Calu3 (cell line): Measurements from ENCODE around the gene NECTIN1. TPM values are rescaled to one million over a fixed set of nuclear protein-coding genes. Genes with fewer than 3 reads are reported as not detected.

Experiments
- BruUV-seq: library from RNA; stranded (reverse); fragments of 400-500 nt; replicated peaks from 2 replicates; lab custom pipeline; 2021; lab: Mats Ljungman, UMichigan
- CTCF ChIA-PET: fragments of 300-600 bp; sonication (Branson Sonifier 250); formaldehyde crosslinking; loops from one replicate; lab custom pipeline; 2022; ENCODE audit warnings: antibody characterized with exemption; lab: Charles Lee
- DNase-seq: peaks from one replicate; pipeline ENCODE4 v3.0.0; 2022
- H3K27ac Mint-ChIP-seq: one replicate; pipeline ENCODE4 v1.8.0; 2022; ENCODE audit warnings: mixed read lengths; ENCODE audit not compliant: unreplicated experiment
- H3K27me3 Mint-ChIP-seq: one replicate; pipeline ENCODE4 v1.8.0; 2022; ENCODE audit warnings: mixed read lengths; ENCODE audit not compliant: unreplicated experiment
- H3K36me3 Mint-ChIP-seq: one replicate; pipeline ENCODE4 v1.8.0; 2022; ENCODE audit warnings: mild to moderate bottlenecking, moderate library complexity, mixed read lengths; ENCODE audit not compliant: insufficient read depth, unreplicated experiment
- H3K4me1 Mint-ChIP-seq: one replicate; pipeline ENCODE4 v1.8.0; 2022; ENCODE audit warnings: mild to moderate bottlenecking, low read depth, mixed read lengths; ENCODE audit not compliant: unreplicated experiment
- H3K4me3 Mint-ChIP-seq: one replicate; pipeline ENCODE4 v1.8.0; 2022; ENCODE audit warnings: mild to moderate bottlenecking, low read depth, moderate library complexity, mixed read lengths; ENCODE audit not compliant: unreplicated experiment
- H3K9me3 Mint-ChIP-seq: one replicate; pipeline ENCODE4 v1.8.0; 2022; ENCODE audit warnings: low read depth, mixed read lengths; ENCODE audit not compliant: unreplicated experiment
- CTCF ChIP-seq: fragments of 200-600 bp; IDR thresholded peaks from one replicate; pipeline ENCODE4 v1.8.0; 2022; ENCODE audit warnings: antibody characterized with exemption; ENCODE audit not compliant: unreplicated experiment
- intact Hi-C: fragments of 100-400 bp; cut with micrococcal nuclease; formaldehyde crosslinking; loops from one replicate; pipeline ENCODE4 v1.10.0; 2022; ENCODE audit not compliant: unreplicated experiment
- total RNA-seq: library from RNA; stranded (reverse); gene quantifications from 2 replicates; pipeline ENCODE4 v1.2.3, GENCODE V29; 2022

NECTIN1 gene
- total RNA-seq, 1 experiment from 2014 or later = 22.1 TPM

- no peaks in the 10 kb centered on the region for H3K36me3 Mint-ChIP-seq
- DNase-seq = no peak
- H3K4me1 Mint-ChIP-seq = peaks cover 8% of the 10 kb centered on the region
- H3K27me3 Mint-ChIP-seq = peaks cover 29% of the 10 kb centered on the region
- H3K4me3 Mint-ChIP-seq = no peak overlapping the region
- H3K27ac Mint-ChIP-seq = no peak overlapping the region
- intact Hi-C loops = no loop called here
- no peak for TF ChIP-seq CTCF
- no TSS peak for BruUV-seq
- H3K9me3 Mint-ChIP-seq = no peaks in the 10 kb centered on the region
- CTCF ChIA-PET = no interaction called here
Measured at GRCh38 chr11:119757378-119757777, 28.4 kb upstream of the NECTIN1 start.

DNA sequence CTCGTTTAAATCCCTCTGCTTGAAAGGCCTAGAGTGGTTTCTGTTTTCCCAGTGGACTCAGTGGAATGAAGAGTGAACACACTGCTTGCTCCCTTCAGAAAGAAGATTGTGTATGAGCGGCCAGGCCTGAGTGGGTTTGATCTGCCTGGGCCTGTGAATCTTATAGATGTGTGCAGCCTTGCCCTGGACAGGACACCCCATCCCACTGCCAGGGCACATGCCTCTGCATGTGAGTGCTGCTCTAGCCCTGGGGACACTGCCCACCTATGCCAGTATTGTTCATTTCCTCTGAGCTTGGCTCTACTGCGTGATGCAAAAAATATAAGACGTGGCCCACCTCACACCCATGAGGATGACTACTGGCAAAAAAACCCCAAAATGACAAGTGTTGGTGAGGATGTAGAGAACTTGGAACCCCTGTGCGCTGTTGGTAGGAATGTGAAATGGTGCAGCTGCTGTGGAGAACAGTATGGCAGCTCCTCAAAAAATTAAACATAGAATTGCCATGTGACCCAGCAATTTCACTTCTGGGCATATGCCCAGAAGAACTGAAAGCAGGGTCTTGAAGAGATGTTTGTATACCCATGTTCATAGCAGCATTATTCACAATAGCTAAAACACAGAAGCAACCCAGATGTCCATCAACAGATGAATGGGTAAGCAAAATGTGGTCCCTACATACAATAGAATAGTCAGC is 27.3 kb upstream of the NECTIN1 start:
- no peak overlapping the region for H3K4me3 Mint-ChIP-seq
- no peaks in the 10 kb centered on the region for H3K9me3 Mint-ChIP-seq
- peaks cover 9% of the 10 kb centered on the region for H3K4me1 Mint-ChIP-seq
- no peak for TF ChIP-seq CTCF
- intact Hi-C loops = no loop called here
- peaks cover 40% of the 10 kb centered on the region for H3K27me3 Mint-ChIP-seq
- no TSS peak for BruUV-seq
- no peaks in the 10 kb centered on the region for H3K36me3 Mint-ChIP-seq
- H3K27ac Mint-ChIP-seq = no peak overlapping the region
- DNase-seq = no peak
- CTCF ChIA-PET = no interaction called here

GRCh38 chr11:119755356-119756071 is 26.5 kb upstream of the NECTIN1 start:
- Mint-ChIP-seq H3K36me3 (no peaks in the 10 kb centered on the region), H3K27ac (no peak overlapping the region), H3K4me1 (peaks cover 8% of the 10 kb centered on the region), H3K4me3 (no peak overlapping the region), H3K27me3 (peaks cover 40% of the 10 kb centered on the region), H3K9me3 (no peaks in the 10 kb centered on the region)
- intact Hi-C loops = no loop called here
- CTCF ChIA-PET = no interaction called here
- BruUV-seq = no TSS peak
- no peak for DNase-seq
- no peak for TF ChIP-seq CTCF

DNA sequence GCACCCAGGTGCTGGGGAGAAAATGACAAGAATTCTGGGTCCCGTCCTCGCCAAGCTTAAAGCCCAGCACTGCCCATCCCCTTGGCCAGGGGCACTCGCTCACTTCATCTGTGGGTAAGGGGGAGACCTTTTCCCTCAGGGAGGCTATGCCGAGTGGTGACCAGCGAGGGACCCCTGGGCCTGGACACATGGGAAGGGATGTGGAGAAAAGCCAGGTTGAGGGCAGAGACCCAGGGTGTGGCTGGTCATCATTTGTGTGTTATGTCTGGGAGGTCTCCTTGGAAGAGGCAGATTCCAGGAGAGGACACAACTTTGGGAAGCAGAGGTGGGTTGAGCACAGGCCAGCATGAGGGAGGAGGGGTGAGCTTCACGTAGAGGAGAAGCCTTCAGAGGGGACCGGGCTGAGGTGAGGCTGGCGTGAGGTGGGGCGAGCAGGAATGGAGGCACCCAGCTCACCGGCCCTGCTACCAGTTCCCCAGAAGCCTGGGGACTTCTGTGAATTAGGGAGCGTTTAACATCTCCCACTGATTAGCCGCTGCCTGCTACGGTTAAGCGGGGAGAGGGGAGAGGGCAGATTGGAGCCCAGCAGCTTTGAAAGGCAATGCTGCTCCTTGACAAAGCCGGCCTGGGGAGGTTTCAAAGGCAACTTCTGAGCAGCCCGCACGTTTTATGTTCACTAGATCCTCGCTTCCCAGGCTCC is 25.8 kb upstream of the NECTIN1 start:
- Mint-ChIP-seq H3K27ac (no peak overlapping the region), H3K4me3 (no peak overlapping the region), H3K36me3 (no peaks in the 10 kb centered on the region), H3K27me3 (peaks cover 40% of the 10 kb centered on the region), H3K4me1 (peaks cover 8% of the 10 kb centered on the region), H3K9me3 (no peaks in the 10 kb centered on the region)
- DNase-seq = no peak
- BruUV-seq = no TSS peak
- intact Hi-C loops = no loop called here
- no peak for TF ChIP-seq CTCF
- CTCF ChIA-PET = no interaction called here
